Spleen (tissue), 11 donors: ENCODE results near the gene NRSN2. TPM values are rescaled to one million over a fixed set of nuclear protein-coding genes. Genes with fewer than 3 reads are reported as not detected.

ENCODE experiments used
- DNase-seq: peaks from one replicate; pipeline ENCODE4 v3.0.0-alpha.2; 2020
- H3K27ac ChIP-seq, 8 donors: fragments of 200-600 bp; sonication (generic) in 7 of 8; 1 replicate in 4 of 8; 2 replicates in 4 of 8; pipeline versions ENCODE4 v1.5.0 to v1.8.0; 2016 to 2021; ENCODE audit warnings: inconsistent platforms in 4 of 8, mild to moderate bottlenecking in 4 of 8, moderate library complexity in 1 of 8
- H3K27me3 ChIP-seq, 7 donors: fragments of 200-600 bp; sonication (generic) in 6 of 7; replicated peaks in 1 of 7; 1 replicate in 4 of 7; 2 replicates in 3 of 7; pipeline versions ENCODE4 v1.5.0 to v1.8.0; 2016 to 2021; ENCODE audit warnings: inconsistent platforms in 3 of 7, mild to moderate bottlenecking in 1 of 7
- H3K36me3 ChIP-seq, 6 donors: fragments of 200-600 bp; sonication (generic) in 5 of 6; 1 replicate in 4 of 6; 2 replicates in 2 of 6; pipeline versions ENCODE4 v1.5.0 to v1.8.0; 2016 to 2021; ENCODE audit warnings: inconsistent platforms in 2 of 6
- H3K4me1 ChIP-seq, 6 donors: fragments of 200-600 bp; sonication (generic) in 5 of 6; 1 replicate in 3 of 6; 2 replicates in 3 of 6; pipeline versions ENCODE4 v1.5.0 to v1.8.0; 2016 to 2021; ENCODE audit warnings: inconsistent platforms in 3 of 6
- H3K4me3 ChIP-seq, 8 donors: fragments of 200-600 bp; sonication (generic) in 7 of 8; 1 replicate in 4 of 8; 2 replicates in 4 of 8; pipeline versions ENCODE4 v1.5.0 to v1.8.0; 2016 to 2021; ENCODE audit warnings: inconsistent platforms in 4 of 8, mild to moderate bottlenecking in 4 of 8, moderate library complexity in 2 of 8
- H3K9me3 ChIP-seq, 8 donors: fragments of 200-600 bp; sonication (generic) in 7 of 8; 1 replicate in 4 of 8; 2 replicates in 4 of 8; pipeline versions ENCODE4 v1.5.0 to v1.8.0; 2016 to 2021; ENCODE audit warnings: inconsistent platforms in 4 of 8
- POLR2A ChIP-seq, 3 donors: fragments of 450-650 bp; IDR thresholded peaks; one replicate each; pipeline ENCODE4 v1.5.1; 2017; ENCODE audit warnings: antibody characterized with exemption in 3 of 3, mild to moderate bottlenecking in 1 of 3
- POLR2AphosphoS5 ChIP-seq, 3 donors: sonication (generic); formaldehyde crosslinking; IDR thresholded peaks; one replicate each; pipeline ENCODE4 v1.5.1; 2017; ENCODE audit warnings: antibody characterized with exemption in 3 of 3
- WGBS, 5 donors: extraction: QIAGEN DNeasy Blood & Tissue Kit in 3 of 5; methylation state at CpG; one replicate each; pipeline versions ENCODE4 v1.1.5 to v1.1.7; 2013 to 2018; 5-methylcytosine and 5-hydroxymethylcytosine counted together
- intact Hi-C: fragments of 100-400 bp; cut with DNase I; formaldehyde crosslinking; loops from one replicate; pipeline ENCODE4 v1.15.0; 2023; ENCODE audit warnings: low total_unique reads
- polyA plus RNA-seq, 3 donors: library from polyadenylated mRNA; stranded (reverse); fragments of 200-250 nt; gene quantifications; one replicate each; pipeline ENCODE4 v1.2.1, GENCODE V29; 2013
- total RNA-seq, 7 donors: library from RNA; depleted of rRNA in 3 of 7; stranded (reverse); fragments of >200 nt in 3 of 7; fragmentation: NEBNext Ultra II Directional in 4 of 7; extraction: Animal tissue kit (Norgen Biotek cat#: 25700) in 4 of 7; gene quantifications; one replicate each; pipeline versions ENCODE4 v1.1.0 to v1.2.1, GENCODE V29; 2016 to 2021
- TF ChIP-seq, protein P1 (sequence below), 11 experiments: fragments of 200-600 bp in 7 of 11; fragments of 450-650 bp in 4 of 11; sonication (generic) in 4 of 11; IDR thresholded peaks in 8 of 11; conservative IDR thresholded peaks in 3 of 11; 1 replicate in 7 of 11; 2 replicates in 4 of 11; pipeline versions ENCODE4 v1.4.0 to v1.8.0; 2016 to 2021; ENCODE audit warnings: antibody characterized with exemption in 11 of 11, inconsistent platforms in 4 of 11, mild to moderate bottlenecking in 1 of 11
- donor health status: healthy with polysubstance abuse.
- donor health status: DM: no; HTN: no; CAD: no; lungs with moderate emphysema.
- donor health status: DM: no; HTN: no; CAD: no.
- donor health status: Bipolar disorder and iron deficiency.
- donor health status: healthy.
- donor health status: DM: no; HTN: no; CAD: no.
- donor health status: DM: yes; HTN: yes; CAD: no.

NRSN2 gene
- total and polyA plus RNA-seq, 10 donors, result 10.5 to 26.3 (median 16.8) TPM

- intact Hi-C loops, result loop anchor here (10.0 kb wide), 1 partner anchor 78 kb away; no protein-coding TSS in a partner anchor
- H3K9me3 ChIP-seq, result no peaks in the 10 kb centered on the region
- no peak for DNase-seq
- 85 to 92% (median 90%) methylated on average over 10 of the region's 10 CpGs for WGBS, 5 donors
- peaks cover 0 to 8% (median 2%) of the 10 kb centered on the region in 6 donors for H3K36me3 ChIP-seq
- TF ChIP-seq POLR2A (IDR thresholded peaks at IDR 0.05) (no peak), POLR2AphosphoS5 (IDR thresholded peaks at IDR 0.05) (no peak)
- TF ChIP-seq, protein P1, sequence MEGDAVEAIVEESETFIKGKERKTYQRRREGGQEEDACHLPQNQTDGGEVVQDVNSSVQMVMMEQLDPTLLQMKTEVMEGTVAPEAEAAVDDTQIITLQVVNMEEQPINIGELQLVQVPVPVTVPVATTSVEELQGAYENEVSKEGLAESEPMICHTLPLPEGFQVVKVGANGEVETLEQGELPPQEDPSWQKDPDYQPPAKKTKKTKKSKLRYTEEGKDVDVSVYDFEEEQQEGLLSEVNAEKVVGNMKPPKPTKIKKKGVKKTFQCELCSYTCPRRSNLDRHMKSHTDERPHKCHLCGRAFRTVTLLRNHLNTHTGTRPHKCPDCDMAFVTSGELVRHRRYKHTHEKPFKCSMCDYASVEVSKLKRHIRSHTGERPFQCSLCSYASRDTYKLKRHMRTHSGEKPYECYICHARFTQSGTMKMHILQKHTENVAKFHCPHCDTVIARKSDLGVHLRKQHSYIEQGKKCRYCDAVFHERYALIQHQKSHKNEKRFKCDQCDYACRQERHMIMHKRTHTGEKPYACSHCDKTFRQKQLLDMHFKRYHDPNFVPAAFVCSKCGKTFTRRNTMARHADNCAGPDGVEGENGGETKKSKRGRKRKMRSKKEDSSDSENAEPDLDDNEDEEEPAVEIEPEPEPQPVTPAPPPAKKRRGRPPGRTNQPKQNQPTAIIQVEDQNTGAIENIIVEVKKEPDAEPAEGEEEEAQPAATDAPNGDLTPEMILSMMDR (IDR thresholded peaks at IDR 0.05 in 8 of 11, conservative IDR thresholded peaks at IDR 0.05 in 3 of 11), result no peak
- H3K4me3 ChIP-seq, result no peak overlapping the region
- H3K27ac ChIP-seq, result no peak overlapping the region
- H3K27me3 ChIP-seq, result no peaks in the 10 kb centered on the region
- peaks cover 0 to 21% (median 14%) of the 10 kb centered on the region in 6 donors for H3K4me1 ChIP-seq
Measured at GRCh38 chr20:356745-357144, 9.8 kb downstream of the NRSN2 start.

DNA sequence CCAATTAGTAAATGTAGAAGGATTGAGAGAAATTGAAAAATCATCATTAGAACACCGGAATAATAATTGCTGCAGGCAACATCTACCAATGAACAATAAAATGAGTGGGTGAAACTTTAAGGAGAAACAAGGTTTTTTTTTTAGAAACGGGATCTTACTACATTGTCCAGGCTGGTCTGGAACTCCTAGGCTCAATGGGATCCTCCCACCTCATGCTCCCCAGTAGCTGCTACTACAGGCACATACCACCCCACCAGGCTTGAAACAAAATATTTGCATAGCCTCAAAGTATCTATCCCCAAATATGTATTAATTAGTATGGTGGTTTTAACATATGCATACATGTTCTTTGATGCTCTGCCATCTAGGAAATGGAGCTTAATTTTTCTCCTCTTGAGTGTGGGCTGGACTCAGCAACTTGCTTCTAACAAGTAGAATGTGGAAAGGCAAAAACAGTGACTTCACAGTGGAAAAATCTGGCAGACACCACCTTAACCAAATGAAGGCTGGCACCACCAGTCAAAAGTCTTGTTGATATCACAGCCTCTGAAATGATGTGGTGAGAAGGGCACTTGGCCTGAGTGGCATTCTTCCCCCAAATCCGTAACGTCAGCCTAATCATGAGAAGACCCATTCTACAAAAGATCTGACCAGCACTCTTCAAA, 12.1 kb downstream of the NRSN2 start:
- H3K27me3 ChIP-seq, result no peaks in the 10 kb centered on the region
- TF ChIP-seq, protein P1 (IDR thresholded peaks at IDR 0.05 in 8 of 11, conservative IDR thresholded peaks at IDR 0.05 in 3 of 11), result no peak
- TF ChIP-seq POLR2A (IDR thresholded peaks at IDR 0.05) (no peak), POLR2AphosphoS5 (IDR thresholded peaks at IDR 0.05) (no peak)
- WGBS, 5 donors, result 84 to 94% (median 88%) methylated on average over 4 of the region's 4 CpGs
- no peak overlapping the region for H3K27ac ChIP-seq
- DNase-seq, result no peak
- intact Hi-C loops, result loop anchor here (10.0 kb wide), 1 partner anchor 76 kb away; no protein-coding TSS in a partner anchor
- H3K4me3 ChIP-seq, result no peak overlapping the region
- H3K4me1 ChIP-seq, result peaks cover 0 to 34% (median 23%) of the 10 kb centered on the region in 6 donors
- H3K36me3 ChIP-seq, result no peaks in the 10 kb centered on the region
- no peaks in the 10 kb centered on the region for H3K9me3 ChIP-seq

DNA sequence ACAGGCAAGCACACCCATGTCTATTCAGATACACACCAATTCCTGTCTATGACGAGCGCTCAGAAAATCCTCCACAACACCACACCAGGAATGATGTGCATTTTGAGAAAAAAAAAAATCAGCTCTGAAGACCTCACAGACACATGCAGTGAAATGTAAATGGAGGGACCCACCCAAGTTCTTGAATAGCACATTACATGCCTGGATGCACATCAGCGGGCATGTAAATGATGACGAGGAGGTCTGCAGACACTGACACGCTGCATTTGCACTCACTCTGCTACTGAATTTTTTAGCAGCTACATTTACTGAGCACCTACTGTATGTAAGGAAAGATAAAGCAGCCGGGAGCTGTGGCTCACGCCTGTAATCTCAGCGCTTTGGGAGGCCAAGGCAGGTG, 14.7 kb downstream of the NRSN2 start:
- no peaks in the 10 kb centered on the region for H3K27me3 ChIP-seq
- no peak for DNase-seq
- intact Hi-C loops, result no loop called here
- 76 to 89% (median 82%) methylated on average over 8 of the region's 8 CpGs for WGBS, 5 donors
- no peak overlapping the region for H3K27ac ChIP-seq
- no peak overlapping the region for H3K4me3 ChIP-seq
- TF ChIP-seq, protein P1 (IDR thresholded peaks at IDR 0.05 in 8 of 11, conservative IDR thresholded peaks at IDR 0.05 in 3 of 11), result no peak
- TF ChIP-seq POLR2A (IDR thresholded peaks at IDR 0.05), result no peak
- TF ChIP-seq POLR2AphosphoS5 (IDR thresholded peaks at IDR 0.05), result no peak
- no peaks in the 10 kb centered on the region for H3K9me3 ChIP-seq
- H3K4me1 ChIP-seq, result peaks cover 0 to 42% (median 21%) of the 10 kb centered on the region in 6 donors
- no peaks in the 10 kb centered on the region for H3K36me3 ChIP-seq
